HUES6 (cell line): ENCODE data around the gene COL23A1.
"Not testable (repeated sequence)": the region's sequence is repeated elsewhere in the genome, so short reads cannot be mapped to it uniquely, and the experiment has no call there.

Experiments used
- H3K27ac ChIP-seq: 2 replicates; pipeline ENCODE4 v1.7.0; 2013; ENCODE audit warnings: low read depth, mild to moderate bottlenecking, low read length, inconsistent platforms
- H3K27me3 ChIP-seq: 2 replicates; pipeline ENCODE4 v1.6.1; 2013; ENCODE audit warnings: low read length; ENCODE audit not compliant: control insufficient read depth, insufficient read depth
- H3K36me3 ChIP-seq: 2 replicates; pipeline ENCODE4 v1.6.1; 2013; ENCODE audit warnings: low read length; ENCODE audit not compliant: control insufficient read depth, insufficient read depth
- H3K4me1 ChIP-seq: 2 replicates; pipeline ENCODE4 v1.6.1; 2013; ENCODE audit warnings: low read length; ENCODE audit not compliant: control insufficient read depth, insufficient read depth
- H3K4me3 ChIP-seq: 2 replicates; pipeline ENCODE4 v1.5.1; 2013; ENCODE audit warnings: low read depth, low read length
- H3K9ac ChIP-seq: one replicate; pipeline ENCODE4 v1.6.1; 2013; ENCODE audit warnings: mild to moderate bottlenecking, low read length
- H3K9me3 ChIP-seq: 2 replicates; pipeline ENCODE4 v1.6.1; 2013; ENCODE audit warnings: low read depth, low read length; ENCODE audit not compliant: control insufficient read depth, insufficient read depth

Gene COL23A1

DNA sequence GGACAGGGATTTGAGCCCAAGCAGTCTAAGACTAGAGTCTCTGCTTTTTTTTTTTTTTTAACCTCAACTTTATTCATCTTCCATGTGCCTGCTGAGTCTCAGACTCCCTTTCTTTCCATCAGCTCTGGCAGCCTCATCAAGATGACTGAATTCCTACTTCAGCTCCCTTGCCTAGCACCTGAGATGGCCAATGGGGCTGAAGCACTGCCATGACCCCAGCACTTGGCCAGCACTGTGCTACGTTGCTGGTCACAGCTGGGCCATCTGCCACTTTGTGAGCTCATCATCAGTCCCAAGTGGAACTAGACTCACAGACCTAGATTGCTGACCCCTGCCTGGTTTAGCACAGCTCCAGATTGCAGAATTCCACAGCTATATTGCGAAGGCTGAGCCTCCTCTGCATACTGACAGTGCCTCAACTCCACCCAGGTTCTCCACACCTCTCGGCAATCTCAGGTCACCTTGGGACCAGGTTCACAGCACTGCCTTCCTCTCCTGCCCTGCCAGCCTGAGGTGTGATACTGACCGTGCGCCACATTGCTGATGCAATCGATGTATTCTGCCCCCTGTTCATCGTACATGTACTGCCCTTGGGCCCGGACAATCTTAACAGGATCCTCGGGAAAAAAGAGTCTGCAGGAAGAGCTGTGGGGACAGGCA lies 359.2 kb downstream of the COL23A1 start:
- Histone ChIP-seq H3K9me3 (no peaks in the 10 kb centered on the region), H3K27ac (no peak overlapping the region), H3K4me3 (peak overlapping the region; percentile 74), H3K4me1 (peaks cover 21% of the 10 kb centered on the region), H3K9ac (peak overlapping the region; percentile 87), H3K36me3 (peaks cover 45% of the 10 kb centered on the region), H3K27me3 (no peaks in the 10 kb centered on the region)

DNA sequence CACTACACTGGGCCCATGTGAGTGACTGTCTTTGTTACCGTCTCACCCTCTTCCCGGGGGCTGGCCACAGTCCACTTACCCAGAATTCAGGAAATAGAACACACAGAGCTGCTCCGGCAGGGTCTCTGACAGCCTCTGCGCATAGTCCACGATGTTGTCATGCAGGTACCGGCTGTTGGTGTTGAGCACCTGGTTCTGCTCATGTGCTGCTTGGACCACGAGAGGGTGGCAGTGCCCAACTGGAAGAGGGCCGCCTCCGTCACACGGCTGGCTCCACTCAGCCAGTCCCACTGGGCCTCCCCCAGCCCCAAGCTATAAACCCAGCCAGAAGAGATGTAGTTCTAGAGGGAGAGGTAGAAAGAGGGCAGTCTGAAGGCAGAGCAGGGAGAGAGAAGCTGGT lies 360.3 kb downstream of the COL23A1 start:
- Histone ChIP-seq H3K36me3 (peaks cover 45% of the 10 kb centered on the region), H3K27me3 (no peaks in the 10 kb centered on the region), H3K4me1 (peaks cover 20% of the 10 kb centered on the region), H3K27ac (no peak overlapping the region), H3K9me3 (no peaks in the 10 kb centered on the region), H3K4me3 (no peak overlapping the region), H3K9ac (no peak overlapping the region)

DNA sequence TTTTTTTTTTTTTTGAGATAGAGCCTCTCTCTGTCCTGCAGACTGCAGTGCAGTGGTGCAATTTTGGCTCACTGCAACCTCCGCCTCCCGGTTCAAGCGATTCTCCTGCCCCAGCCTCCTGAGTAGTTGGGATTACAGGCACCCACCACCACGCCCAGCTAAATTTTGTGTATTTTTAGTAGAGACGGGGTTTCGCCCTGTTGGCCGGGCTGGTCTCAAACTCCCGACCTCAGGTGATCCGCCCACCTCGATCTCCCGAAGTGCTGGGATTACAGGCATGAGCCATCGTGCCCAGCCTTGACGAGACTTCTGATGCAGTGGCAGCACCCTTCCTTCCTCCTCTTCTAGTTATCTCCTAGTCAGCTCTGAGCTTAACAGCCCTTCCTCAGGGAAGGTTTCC lies 361.1 kb downstream of the COL23A1 start:
- Histone ChIP-seq H3K4me1 (peaks cover 21% of the 10 kb centered on the region), H3K36me3 (peaks cover 51% of the 10 kb centered on the region)
- not testable (repeated sequence) for H3K27ac ChIP-seq, H3K4me3 ChIP-seq, H3K9ac ChIP-seq, H3K27me3 ChIP-seq, H3K9me3 ChIP-seq

DNA sequence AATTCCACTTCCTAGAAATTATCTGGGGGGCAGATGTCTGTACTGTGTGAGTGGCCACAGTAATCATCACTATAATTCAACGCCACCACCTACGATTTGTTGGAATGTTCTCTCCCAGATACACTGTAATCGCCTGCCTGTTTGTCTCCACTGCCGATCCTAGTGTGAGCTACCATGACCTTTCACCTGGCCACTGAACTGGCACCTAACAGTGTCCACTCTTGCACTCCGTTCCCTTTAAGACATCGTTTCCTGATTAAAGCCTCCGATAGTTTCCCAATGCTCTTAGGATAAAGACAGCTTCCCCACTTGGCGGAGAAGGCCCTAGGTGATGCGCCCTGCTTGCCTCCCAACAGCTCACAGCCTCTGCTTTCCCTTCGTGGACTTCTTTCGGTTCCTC lies 361.6 kb downstream of the COL23A1 start:
- Histone ChIP-seq H3K9me3 (no peaks in the 10 kb centered on the region), H3K27me3 (no peaks in the 10 kb centered on the region), H3K27ac (no peak overlapping the region), H3K9ac (no peak overlapping the region), H3K4me1 (peaks cover 26% of the 10 kb centered on the region), H3K4me3 (no peak overlapping the region), H3K36me3 (peaks cover 56% of the 10 kb centered on the region)

DNA sequence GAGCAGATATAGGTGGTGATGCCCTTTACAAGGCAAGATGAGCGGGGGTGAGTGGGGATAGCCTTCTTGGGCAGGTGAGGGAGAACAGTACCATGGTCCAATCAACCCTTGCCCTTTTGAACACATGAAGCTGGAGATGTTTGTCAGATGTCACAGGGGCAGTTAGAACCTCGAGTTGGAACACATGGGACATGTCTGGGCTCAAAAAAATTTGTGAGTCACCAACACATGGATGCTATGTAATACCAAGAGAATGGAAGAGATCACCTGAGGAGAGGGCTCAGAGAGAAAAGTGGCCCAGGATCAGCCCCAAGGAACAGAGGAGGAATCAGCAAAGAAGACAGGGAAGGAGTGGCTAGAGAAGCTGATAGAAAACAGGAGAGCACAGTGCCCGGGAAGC lies 362.3 kb downstream of the COL23A1 start:
- peaks cover 61% of the 10 kb centered on the region for H3K36me3 ChIP-seq
- H3K9ac ChIP-seq: no peak overlapping the region
- H3K4me1 ChIP-seq: peaks cover 27% of the 10 kb centered on the region
- H3K27ac ChIP-seq: no peak overlapping the region
- no peak overlapping the region for H3K4me3 ChIP-seq
- no peaks in the 10 kb centered on the region for H3K9me3 ChIP-seq
- no peaks in the 10 kb centered on the region for H3K27me3 ChIP-seq

DNA sequence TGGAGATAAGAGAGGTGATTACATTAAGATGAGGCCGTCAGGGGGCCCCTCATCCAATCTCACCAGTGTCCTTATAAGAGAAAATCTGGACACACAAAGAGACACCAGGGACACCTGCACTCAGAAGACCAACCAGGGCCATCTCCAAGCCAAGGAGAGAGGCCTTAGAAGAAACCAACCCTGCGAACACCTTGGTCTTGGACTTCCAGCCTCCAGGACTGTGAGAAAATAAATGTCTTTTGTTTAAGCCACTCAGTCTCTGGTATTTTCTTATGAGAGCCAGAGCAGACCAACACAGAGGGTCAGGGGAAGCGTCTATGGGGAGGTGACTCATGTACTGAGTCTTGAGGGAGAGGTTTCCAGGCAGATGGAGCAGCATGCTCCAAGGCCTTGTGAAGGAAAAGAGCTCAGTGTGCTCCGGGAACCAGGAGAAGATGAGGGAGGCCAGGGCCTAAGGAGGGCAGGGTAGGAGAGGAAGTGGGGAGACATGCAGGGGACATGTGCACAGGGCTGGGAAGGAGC lies 363.0 kb downstream of the COL23A1 start:
- H3K9ac ChIP-seq: no peak overlapping the region
- no peaks in the 10 kb centered on the region for H3K9me3 ChIP-seq
- H3K27me3 ChIP-seq: no peaks in the 10 kb centered on the region
- peaks cover 65% of the 10 kb centered on the region for H3K36me3 ChIP-seq
- H3K27ac ChIP-seq: no peak overlapping the region
- H3K4me1 ChIP-seq: peaks cover 26% of the 10 kb centered on the region
- H3K4me3 ChIP-seq: no peak overlapping the region

DNA sequence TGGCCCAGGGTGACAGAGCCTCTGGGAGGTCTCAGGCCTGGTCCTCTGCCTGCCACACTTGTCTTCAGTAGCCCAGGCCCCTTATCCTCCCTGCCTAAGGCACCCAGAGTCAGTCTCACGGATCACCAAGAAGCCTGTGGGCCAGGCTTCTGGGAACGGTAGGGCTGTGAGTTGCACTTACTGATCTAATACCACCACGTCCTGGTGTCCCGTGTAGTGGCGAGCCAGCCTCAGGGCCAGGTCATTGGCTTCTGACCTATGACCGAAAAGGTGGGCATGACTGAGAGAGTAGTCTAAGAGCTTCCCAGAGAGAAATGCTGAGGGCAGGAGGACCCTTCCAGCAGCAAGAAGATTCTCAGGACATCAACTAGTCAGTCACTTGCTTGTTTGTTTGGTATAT lies 365.0 kb downstream of the COL23A1 start:
- Histone ChIP-seq H3K9me3 (no peaks in the 10 kb centered on the region), H3K36me3 (peaks cover 73% of the 10 kb centered on the region), H3K27ac (no peak overlapping the region), H3K4me3 (no peak overlapping the region), H3K4me1 (peaks cover 14% of the 10 kb centered on the region), H3K27me3 (no peaks in the 10 kb centered on the region), H3K9ac (no peak overlapping the region)

DNA sequence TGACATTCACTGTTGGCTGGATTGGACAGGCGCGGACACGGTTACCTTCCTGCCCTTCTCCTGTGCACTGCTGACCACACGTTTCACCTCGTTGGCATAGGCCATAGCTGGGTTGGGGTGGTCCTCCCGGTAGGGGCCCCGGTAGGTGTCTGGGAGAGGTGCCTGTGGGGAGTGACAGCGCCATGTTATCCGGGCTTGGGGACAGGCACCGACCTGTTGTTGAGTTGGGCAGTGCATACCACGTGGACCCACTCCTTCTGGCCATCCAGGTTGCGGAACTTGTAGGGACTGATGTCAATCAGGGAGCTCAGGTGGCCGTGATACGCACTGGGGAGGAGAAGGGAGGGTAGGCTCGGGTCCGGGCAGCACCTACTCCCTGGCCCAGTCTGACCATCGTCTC lies 365.8 kb downstream of the COL23A1 start:
- H3K36me3 ChIP-seq: peaks cover 68% of the 10 kb centered on the region
- no peaks in the 10 kb centered on the region for H3K27me3 ChIP-seq
- peaks cover 14% of the 10 kb centered on the region for H3K4me1 ChIP-seq
- H3K9ac ChIP-seq: no peak overlapping the region
- H3K27ac ChIP-seq: no peak overlapping the region
- no peak overlapping the region for H3K4me3 ChIP-seq
- H3K9me3 ChIP-seq: no peaks in the 10 kb centered on the region

DNA sequence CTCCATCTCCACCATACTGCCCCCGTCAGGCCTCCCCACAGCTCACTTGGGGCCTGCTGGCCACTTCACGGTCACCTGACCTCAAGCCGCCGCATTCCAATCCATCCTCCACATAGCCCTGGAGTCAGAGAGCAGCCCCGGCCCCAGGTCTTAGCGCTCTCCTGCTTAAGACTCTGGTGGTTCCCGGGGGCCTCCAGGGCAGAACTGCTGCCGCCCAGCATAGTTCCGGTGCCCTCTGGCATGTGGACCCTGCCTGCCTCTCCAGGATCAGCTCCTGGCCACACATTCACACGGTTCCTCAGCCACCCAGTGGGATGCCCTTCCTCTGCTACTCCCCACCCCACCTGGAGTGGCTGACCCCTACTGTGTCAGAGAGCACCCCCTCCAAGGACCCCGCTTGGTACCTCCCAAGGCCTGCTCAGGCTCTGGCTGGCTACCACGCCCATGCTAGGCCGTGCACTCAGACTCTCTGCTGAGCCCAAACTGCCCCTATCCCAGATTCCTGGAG lies 366.3 kb downstream of the COL23A1 start:
- Histone ChIP-seq H3K27me3 (no peaks in the 10 kb centered on the region), H3K4me1 (peaks cover 14% of the 10 kb centered on the region), H3K4me3 (no peak overlapping the region), H3K9me3 (no peaks in the 10 kb centered on the region), H3K27ac (no peak overlapping the region), H3K9ac (peak overlapping the region; percentile 19), H3K36me3 (peaks cover 69% of the 10 kb centered on the region)

DNA sequence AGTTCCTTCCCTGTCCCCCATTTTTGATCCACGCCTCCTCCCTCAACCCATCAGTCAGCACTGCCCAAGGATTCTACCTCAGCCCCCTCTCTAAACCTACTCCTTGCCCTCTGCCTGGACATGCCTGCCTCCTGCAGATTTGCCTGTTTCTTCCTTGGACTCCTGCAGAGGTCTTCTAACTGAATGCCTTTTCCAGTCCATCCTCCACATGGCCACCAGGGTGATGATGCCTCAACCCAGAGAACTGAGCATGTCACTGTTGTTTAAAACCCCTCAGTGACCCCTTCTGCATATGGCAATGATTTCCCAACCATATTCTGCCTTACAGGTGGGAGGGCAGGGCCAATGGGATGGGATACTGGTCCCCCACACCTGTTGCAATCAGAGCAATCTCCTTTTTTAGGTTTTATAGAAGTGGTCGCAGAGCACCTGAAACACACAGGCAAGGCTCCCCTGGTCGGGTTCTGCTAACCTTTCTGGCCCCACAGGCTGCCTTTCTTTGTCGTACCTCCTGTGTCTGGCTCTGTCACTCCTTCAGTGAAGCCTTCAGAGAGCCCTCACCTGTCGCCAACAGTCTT lies 366.9 kb downstream of the COL23A1 start:
- Histone ChIP-seq H3K9me3 (no peaks in the 10 kb centered on the region), H3K27me3 (no peaks in the 10 kb centered on the region), H3K4me3 (no peak overlapping the region), H3K27ac (no peak overlapping the region), H3K4me1 (peaks cover 14% of the 10 kb centered on the region), H3K9ac (no peak overlapping the region), H3K36me3 (peaks cover 69% of the 10 kb centered on the region)

DNA sequence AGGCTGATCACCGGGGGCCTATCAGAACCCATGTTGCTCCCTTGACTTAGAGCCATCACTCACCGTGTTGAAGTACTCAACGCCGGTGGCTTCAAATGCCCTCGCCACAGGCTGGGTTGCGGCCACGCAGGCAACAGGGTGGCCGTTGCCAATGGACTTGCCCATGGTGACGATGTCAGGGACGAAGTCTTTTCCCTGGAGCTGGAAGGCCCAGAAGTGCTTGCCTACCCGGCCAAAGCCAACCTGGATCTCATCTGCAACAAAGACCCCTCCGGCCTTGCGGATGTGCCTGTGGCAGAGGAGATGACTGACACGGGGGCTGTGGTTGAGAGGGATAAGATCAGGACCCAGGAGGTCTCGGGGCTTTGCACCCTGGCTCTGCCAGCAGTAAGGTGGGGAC lies 367.9 kb downstream of the COL23A1 start:
- H3K36me3 ChIP-seq: peaks cover 62% of the 10 kb centered on the region
- no peaks in the 10 kb centered on the region for H3K27me3 ChIP-seq
- peaks cover 14% of the 10 kb centered on the region for H3K4me1 ChIP-seq
- no peak overlapping the region for H3K27ac ChIP-seq
- H3K4me3 ChIP-seq: no peak overlapping the region
- H3K9me3 ChIP-seq: no peaks in the 10 kb centered on the region
- no peak overlapping the region for H3K9ac ChIP-seq
